ENCODE measurements around the gene PTPN1. TPM values are rescaled to one million over a fixed set of nuclear protein-coding genes. Genes with fewer than 3 reads are reported as not detected.

Gene PTPN1
- total and polyA plus RNA-seq, 8 donors = 26.3 to 98.6 (median 30.4) TPM

DNA sequence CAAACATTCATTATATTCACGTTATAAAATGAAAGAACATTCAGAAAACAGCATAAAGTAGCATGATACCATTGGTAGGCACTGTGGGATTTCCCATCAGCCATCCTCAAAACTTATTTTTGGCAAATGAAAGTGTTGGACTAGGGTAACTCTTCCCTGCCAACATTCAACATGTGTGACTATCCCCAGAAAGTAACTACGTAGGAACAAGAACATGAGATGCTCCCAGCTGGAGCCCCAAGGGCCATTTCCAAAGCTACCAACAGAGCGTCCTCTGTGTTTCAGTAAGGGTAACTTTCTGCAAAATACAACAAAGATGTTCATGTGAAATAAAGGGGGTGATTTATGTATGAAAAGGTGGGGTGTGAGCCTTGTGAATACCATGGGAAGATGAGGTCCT lies 28.4 kb upstream of the PTPN1 start:
- no peaks in the 10 kb centered on the region for H3K36me3 ChIP-seq
- no peaks in the 10 kb centered on the region for H3K27me3 ChIP-seq
- ATAC-seq = no peak
- TF ChIP-seq, protein P1, sequence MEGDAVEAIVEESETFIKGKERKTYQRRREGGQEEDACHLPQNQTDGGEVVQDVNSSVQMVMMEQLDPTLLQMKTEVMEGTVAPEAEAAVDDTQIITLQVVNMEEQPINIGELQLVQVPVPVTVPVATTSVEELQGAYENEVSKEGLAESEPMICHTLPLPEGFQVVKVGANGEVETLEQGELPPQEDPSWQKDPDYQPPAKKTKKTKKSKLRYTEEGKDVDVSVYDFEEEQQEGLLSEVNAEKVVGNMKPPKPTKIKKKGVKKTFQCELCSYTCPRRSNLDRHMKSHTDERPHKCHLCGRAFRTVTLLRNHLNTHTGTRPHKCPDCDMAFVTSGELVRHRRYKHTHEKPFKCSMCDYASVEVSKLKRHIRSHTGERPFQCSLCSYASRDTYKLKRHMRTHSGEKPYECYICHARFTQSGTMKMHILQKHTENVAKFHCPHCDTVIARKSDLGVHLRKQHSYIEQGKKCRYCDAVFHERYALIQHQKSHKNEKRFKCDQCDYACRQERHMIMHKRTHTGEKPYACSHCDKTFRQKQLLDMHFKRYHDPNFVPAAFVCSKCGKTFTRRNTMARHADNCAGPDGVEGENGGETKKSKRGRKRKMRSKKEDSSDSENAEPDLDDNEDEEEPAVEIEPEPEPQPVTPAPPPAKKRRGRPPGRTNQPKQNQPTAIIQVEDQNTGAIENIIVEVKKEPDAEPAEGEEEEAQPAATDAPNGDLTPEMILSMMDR (IDR thresholded peaks at IDR 0.05) = no peak
- DNase-seq = no peak
- H3K27ac ChIP-seq = no peak overlapping the region
- H3K4me3 ChIP-seq = no peak overlapping the region
- H3K9me3 ChIP-seq = no peaks in the 10 kb centered on the region
- intact Hi-C loops (cut with DNase I) = no loop called here
- peaks cover 0 to 27% of the 10 kb centered on the region in 2 donors for H3K4me1 ChIP-seq

DNA sequence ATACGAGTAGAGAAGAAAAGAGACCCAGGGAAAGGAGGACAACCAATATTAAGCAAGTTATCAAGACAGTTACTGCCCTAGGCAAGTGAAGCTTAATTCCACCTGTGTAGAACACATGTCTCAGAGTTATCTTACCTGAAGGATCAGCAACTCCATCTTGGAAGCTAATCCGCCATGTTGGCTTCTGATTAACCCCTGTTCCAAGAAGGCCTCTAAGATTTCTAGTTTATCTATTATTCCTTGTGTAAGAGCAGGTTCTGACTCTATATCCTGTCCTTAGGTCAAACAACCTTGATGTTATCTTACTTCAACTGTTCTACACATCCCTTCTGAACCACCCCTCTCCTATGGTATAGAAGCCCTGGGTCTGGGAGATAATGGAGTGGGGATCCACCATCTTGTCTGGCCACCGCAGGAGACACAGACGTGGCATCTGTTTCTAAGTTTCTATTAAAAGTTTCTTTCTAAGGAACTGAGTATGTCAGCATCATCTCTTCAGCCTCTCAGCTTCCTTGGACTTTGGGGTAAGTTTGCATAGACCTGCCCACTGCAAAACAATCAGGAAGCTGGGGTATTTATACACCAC lies 27.7 kb upstream of the PTPN1 start:
- intact Hi-C loops (cut with DNase I) = no loop called here

DNA sequence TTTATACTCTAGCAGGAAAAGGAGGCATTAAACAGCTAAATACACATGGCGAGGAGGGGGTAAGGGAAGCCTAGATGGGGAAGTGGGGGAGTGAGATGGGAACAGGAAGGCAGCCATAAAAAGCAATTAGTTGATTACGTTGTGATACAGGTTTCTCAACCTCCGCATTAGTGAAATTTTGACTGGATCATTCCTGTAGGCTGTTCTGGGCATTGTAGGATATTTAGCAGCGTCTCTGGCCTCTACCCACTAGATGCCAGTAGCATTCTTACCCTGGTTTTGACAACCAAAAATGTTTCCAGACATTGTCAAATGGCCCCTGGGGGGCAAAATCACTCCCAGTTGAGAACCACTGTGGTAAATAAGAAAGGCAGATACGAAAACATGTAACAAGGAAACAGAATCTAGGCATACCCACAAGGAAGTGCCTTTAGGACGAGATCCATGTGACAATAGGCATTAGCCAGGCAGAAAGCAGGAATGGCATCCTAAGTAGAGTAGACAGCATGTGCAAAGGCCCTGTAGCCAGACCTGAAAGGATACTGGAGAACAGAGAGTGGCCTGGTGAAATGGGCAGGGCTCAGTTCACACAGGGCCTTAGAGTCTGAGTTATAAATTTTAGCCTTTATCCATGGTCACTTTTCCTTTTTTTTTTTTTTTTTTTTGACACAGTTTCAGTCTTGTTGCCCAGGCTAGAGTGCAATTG lies 25.8 kb upstream of the PTPN1 start:
- intact Hi-C loops (cut with DNase I) = no loop called here
- TF ChIP-seq, protein P1 (IDR thresholded peaks at IDR 0.05) = no peak
- peak overlapping the region in 1 of 2 donors; percentile 41 for H3K4me3 ChIP-seq
- DNase-seq = no peak
- peaks cover 0 to 16% of the 10 kb centered on the region in 2 donors for H3K4me1 ChIP-seq
- no peaks in the 10 kb centered on the region for H3K27me3 ChIP-seq
- no peaks in the 10 kb centered on the region for H3K9me3 ChIP-seq
- H3K36me3 ChIP-seq = no peaks in the 10 kb centered on the region
- H3K27ac ChIP-seq = peak overlapping the region; percentile 90 to 91
- ATAC-seq = peak; percentile 25

More for the DNA sequence above, 27.7 kb upstream of the PTPN1 start:
- Histone ChIP-seq H3K27ac (peak overlapping the region in 1 of 2 donors; percentile 91), H3K4me3 (no peak overlapping the region), H3K27me3 (no peaks in the 10 kb centered on the region), H3K36me3 (no peaks in the 10 kb centered on the region), H3K4me1 (peaks cover 0 to 27% of the 10 kb centered on the region in 2 donors), H3K9me3 (no peaks in the 10 kb centered on the region)
- ATAC-seq (no peak), DNase-seq (no peak)
- TF ChIP-seq, protein P1 (IDR thresholded peaks at IDR 0.05) = no peak

DNA sequence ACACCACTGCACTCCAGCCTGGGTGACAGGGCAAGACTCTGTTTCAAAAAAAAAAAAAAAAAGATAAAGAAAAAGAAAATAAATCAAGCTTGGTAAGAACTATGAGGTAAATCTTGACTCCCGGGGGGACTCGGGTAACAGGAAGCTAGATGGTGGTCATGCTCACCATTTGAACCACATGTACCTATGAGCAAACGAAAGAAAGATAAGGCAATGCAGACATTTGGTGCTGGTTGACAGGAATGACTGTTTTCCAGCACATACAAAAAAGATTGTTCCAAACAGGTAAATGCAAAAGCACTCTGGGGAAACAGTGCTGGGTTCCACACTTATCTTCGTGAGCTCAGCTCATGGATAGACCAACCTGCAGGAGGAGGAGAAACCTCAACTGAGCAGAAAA lies 22.8 kb upstream of the PTPN1 start:
- peaks cover 0 to 17% of the 10 kb centered on the region in 2 donors for H3K4me1 ChIP-seq
- TF ChIP-seq, protein P1 (IDR thresholded peaks at IDR 0.05) = no peak
- no peaks in the 10 kb centered on the region for H3K27me3 ChIP-seq
- no peaks in the 10 kb centered on the region for H3K36me3 ChIP-seq
- intact Hi-C loops (cut with DNase I) = no loop called here
- ATAC-seq (no peak), DNase-seq (no peak)
- no peak overlapping the region for H3K27ac ChIP-seq
- H3K4me3 ChIP-seq = no peak overlapping the region
- H3K9me3 ChIP-seq = no peaks in the 10 kb centered on the region

DNA sequence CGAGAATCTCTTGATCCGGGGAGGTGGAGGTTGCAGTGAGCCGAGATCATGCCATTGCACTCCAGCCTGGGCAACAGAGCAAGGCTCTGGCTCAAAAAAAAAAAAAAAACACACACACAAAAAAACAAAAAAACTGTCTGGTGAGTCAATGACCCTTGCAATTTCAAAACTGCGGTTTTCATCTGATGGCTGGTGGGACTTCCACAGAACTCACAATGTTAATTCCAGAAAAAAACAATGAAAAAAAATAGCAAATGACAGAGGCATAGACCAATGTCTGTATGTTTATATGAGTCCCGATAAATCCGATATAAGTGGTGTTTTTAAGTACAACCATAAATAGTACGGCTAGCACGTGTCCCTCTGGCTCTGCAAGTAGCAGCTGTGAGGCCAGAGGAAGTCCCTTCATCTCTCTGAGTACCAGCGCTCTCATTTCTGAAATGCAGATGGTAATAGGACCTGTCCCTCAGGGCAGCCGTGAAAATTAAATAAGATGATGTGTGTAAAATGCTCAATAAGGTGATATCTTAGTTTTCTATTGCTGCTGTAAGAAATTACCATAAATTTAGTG lies 21.9 kb upstream of the PTPN1 start:
- H3K27me3 ChIP-seq = no peaks in the 10 kb centered on the region
- peak in 1 of 4 donors; percentile 11 for DNase-seq
- no peaks in the 10 kb centered on the region for H3K9me3 ChIP-seq
- intact Hi-C loops (cut with DNase I) = no loop called here
- H3K4me3 ChIP-seq = no peak overlapping the region
- ATAC-seq = no peak
- peaks cover 0 to 18% of the 10 kb centered on the region in 2 donors for H3K4me1 ChIP-seq
- H3K36me3 ChIP-seq = no peaks in the 10 kb centered on the region
- TF ChIP-seq, protein P1 (IDR thresholded peaks at IDR 0.05) = no peak
- no peak overlapping the region for H3K27ac ChIP-seq
